HG03095 (cell line): ENCODE results near the gene LRMDA.
"Not testable (repeated sequence)": the region's sequence is repeated elsewhere in the genome, so short reads cannot be mapped to it uniquely, and the experiment has no call there.

Experiments
- ATAC-seq: cut with Tn5 transposase; IDR thresholded peaks from one replicate; pipeline ENCODE4 v1.9.1; 2021; ENCODE audit warnings: moderate library complexity; ENCODE audit not compliant: unreplicated experiment

Gene LRMDA

GRCh38 chr10:76584466-76584865 is 1153.0 kb downstream of the LRMDA start:
- ATAC-seq: not testable (repeated sequence)
